Stimulated activated CD4-positive, alpha-beta T cell treated with anti-CD3 and anti-CD28 coated beads, TNF-alpha, amount 100 ng/mL, for 48 hours (primary cell): ENCODE measurements around the gene PTPRD.

ENCODE experiments used
- DNase-seq, 3 donors: peaks; one replicate each; pipeline ENCODE4 v3.0.0-alpha.2; 2020; ENCODE audit warnings: low read depth in 3 of 3

Gene PTPRD

GRCh38 chr9:10612641-10613398 lies at the start of gene PTPRD:
TSS of gene PTPRD (minus strand) at chr9:10613002.
- DNase-seq: peak in 2 of 3 donors; percentile 4 to 8

- no peak for DNase-seq
Measured at GRCh38 chr9:10661994-10662393, 49.2 kb upstream of the PTPRD start.

- no peak for DNase-seq
Measured at GRCh38 chr9:10661376-10661775, 48.6 kb upstream of the PTPRD start.

GRCh38 chr9:10651012-10651411 lies 38.2 kb upstream of the PTPRD start:
- DNase-seq: no peak

GRCh38 chr9:10649076-10649475 lies 36.3 kb upstream of the PTPRD start:
- DNase-seq: no peak

- no peak for DNase-seq
Measured at GRCh38 chr9:10633785-10634184, 21.0 kb upstream of the PTPRD start.

- no peak for DNase-seq
Measured at GRCh38 chr9:10614196-10614800, 1.5 kb upstream of the PTPRD start.

GRCh38 chr9:10613419-10613818 lies 617 bp upstream of the PTPRD start:
- DNase-seq: no peak

GRCh38 chr9:10605388-10605787 lies 7.4 kb downstream of the PTPRD start:
- DNase-seq: no peak

GRCh38 chr9:10604927-10605326 lies 7.9 kb downstream of the PTPRD start:
- no peak for DNase-seq

GRCh38 chr9:10597801-10598200 lies 15.0 kb downstream of the PTPRD start:
- no peak for DNase-seq

- DNase-seq: no peak
Measured at GRCh38 chr9:10594482-10594881, 18.3 kb downstream of the PTPRD start.

- no peak for DNase-seq
Measured at GRCh38 chr9:10586407-10586806, 26.4 kb downstream of the PTPRD start.

- DNase-seq: no peak
Measured at GRCh38 chr9:10571699-10572098, 41.1 kb downstream of the PTPRD start.

- no peak for DNase-seq
Measured at GRCh38 chr9:10566848-10567247, 46.0 kb downstream of the PTPRD start.

GRCh38 chr9:10562581-10563343 lies 50.0 kb downstream of the PTPRD start:
- DNase-seq: no peak

GRCh38 chr9:10548348-10548747 lies 64.5 kb downstream of the PTPRD start:
- no peak for DNase-seq

GRCh38 chr9:10538073-10538472 lies 74.7 kb downstream of the PTPRD start:
- no peak for DNase-seq

- DNase-seq: no peak
Measured at GRCh38 chr9:10534850-10535249, 78.0 kb downstream of the PTPRD start.

GRCh38 chr9:10525972-10526371 lies 86.8 kb downstream of the PTPRD start:
- no peak for DNase-seq

- no peak for DNase-seq
Measured at GRCh38 chr9:10523164-10523563, 89.6 kb downstream of the PTPRD start.

GRCh38 chr9:10512144-10512543 lies 100.7 kb downstream of the PTPRD start:
- DNase-seq: no peak

- no peak for DNase-seq
Measured at GRCh38 chr9:10488937-10489336, 123.9 kb downstream of the PTPRD start.
